Loucy (cell line): ENCODE data around the gene PTMA.

ENCODE experiments used
- EZH2phosphoT487 ChIP-seq: fragments of 200-600 bp; IDR thresholded peaks from 2 replicates; pipeline ENCODE4 v1.6.1; 2018; ENCODE audit warnings: antibody characterized with exemption, mild to moderate bottlenecking, moderate library complexity, borderline replicate concordance
- TF ChIP-seq, protein P1 (sequence below): fragments of 200-600 bp; sonication (generic); conservative IDR thresholded peaks from 2 replicates; pipeline ENCODE4 v1.5.1; 2014; ENCODE audit warnings: mild to moderate bottlenecking, antibody characterized with exemption, low read length

DNA sequence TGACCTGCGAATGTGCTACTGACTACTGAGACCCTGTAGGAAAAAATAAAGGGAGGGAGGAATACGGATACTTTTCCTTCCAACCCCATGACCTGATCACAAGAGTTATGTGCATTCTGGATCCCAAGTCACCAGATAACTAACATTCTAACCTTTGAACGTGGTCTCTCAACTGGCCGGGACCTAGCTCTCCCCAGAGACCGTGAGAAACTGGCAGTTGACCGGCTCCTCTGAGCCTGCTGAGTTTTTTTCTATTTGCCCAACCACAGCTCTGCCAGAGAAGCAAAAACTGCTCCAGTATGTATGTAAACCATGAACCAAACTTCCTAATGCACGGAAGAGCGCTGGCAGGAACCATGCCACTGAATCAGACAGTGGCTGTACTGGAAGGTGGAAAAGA lies 47.5 kb upstream of the PTMA start:
- TF ChIP-seq, protein P1, sequence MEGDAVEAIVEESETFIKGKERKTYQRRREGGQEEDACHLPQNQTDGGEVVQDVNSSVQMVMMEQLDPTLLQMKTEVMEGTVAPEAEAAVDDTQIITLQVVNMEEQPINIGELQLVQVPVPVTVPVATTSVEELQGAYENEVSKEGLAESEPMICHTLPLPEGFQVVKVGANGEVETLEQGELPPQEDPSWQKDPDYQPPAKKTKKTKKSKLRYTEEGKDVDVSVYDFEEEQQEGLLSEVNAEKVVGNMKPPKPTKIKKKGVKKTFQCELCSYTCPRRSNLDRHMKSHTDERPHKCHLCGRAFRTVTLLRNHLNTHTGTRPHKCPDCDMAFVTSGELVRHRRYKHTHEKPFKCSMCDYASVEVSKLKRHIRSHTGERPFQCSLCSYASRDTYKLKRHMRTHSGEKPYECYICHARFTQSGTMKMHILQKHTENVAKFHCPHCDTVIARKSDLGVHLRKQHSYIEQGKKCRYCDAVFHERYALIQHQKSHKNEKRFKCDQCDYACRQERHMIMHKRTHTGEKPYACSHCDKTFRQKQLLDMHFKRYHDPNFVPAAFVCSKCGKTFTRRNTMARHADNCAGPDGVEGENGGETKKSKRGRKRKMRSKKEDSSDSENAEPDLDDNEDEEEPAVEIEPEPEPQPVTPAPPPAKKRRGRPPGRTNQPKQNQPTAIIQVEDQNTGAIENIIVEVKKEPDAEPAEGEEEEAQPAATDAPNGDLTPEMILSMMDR = no peak
- no peak for TF ChIP-seq EZH2phosphoT487
